HepG2 (cell line): ENCODE data around the gene MED9. TPM values are rescaled to one million over a fixed set of nuclear protein-coding genes. Genes with fewer than 3 reads are reported as not detected.

Source experiments
- ESRRA ChIP-seq: sonication (generic); formaldehyde crosslinking; IDR thresholded peaks from 2 replicates; pipeline ENCODE4 v1.5.1; 2020; ENCODE audit warnings: mild to moderate bottlenecking, low read depth, missing genetic modification reagents
- GABPA ChIP-seq, 2 experiments: IDR thresholded peaks; 2 replicates each; pipeline ENCODE4 v1.6.1; 2011 to 2016; ENCODE audit warnings: low read depth in 2 of 2, low read length in 1 of 2, missing biosample characterization in 1 of 2, missing genetic modification characterization in 1 of 2
- MNT ChIP-seq: fragments of 450-650 bp; IDR thresholded peaks from 2 replicates; pipeline ENCODE4 v1.6.1; 2016
- MXD3 ChIP-seq: IDR thresholded peaks from 2 replicates; pipeline ENCODE4 v1.6.1; 2016; ENCODE audit warnings: mild to moderate bottlenecking, missing biosample characterization, missing genetic modification reagents
- RARA ChIP-seq: IDR thresholded peaks from 2 replicates; pipeline ENCODE4 v1.6.1; 2016; ENCODE audit warnings: missing genetic modification reagents, missing compliant biosample characterization
- REL ChIP-seq: sonication (generic); formaldehyde crosslinking; conservative IDR thresholded peaks from 2 replicates; pipeline ENCODE4 v1.8.0; 2022; ENCODE audit warnings: mild to moderate bottlenecking, missing genetic modification reagents, moderate library complexity
- RFX1 ChIP-seq: fragments of 450-650 bp; IDR thresholded peaks from 2 replicates; pipeline ENCODE4 v1.6.1; 2017
- TARDBP ChIP-seq: sonication (generic); formaldehyde crosslinking; IDR thresholded peaks from 2 replicates; pipeline ENCODE4 v1.8.0; 2022; ENCODE audit warnings: mild to moderate bottlenecking, missing genetic modification reagents
- TBL1XR1 ChIP-seq: fragments of 150-350 bp; IDR thresholded peaks from 2 replicates; pipeline ENCODE4 v1.6.1; 2014; ENCODE audit warnings: borderline replicate concordance, low read length; ENCODE audit not compliant: partially characterized antibody
- THRA ChIP-seq: sonication (generic); formaldehyde crosslinking; IDR thresholded peaks from 2 replicates; pipeline ENCODE4 v1.4.0; 2020; ENCODE audit warnings: missing genetic modification reagents, borderline replicate concordance
- ZBTB43 ChIP-seq: sonication (generic); formaldehyde crosslinking; conservative IDR thresholded peaks from 2 replicates; pipeline ENCODE4 v1.4.0; 2020; ENCODE audit warnings: missing genetic modification reagents
- ZNF235 ChIP-seq: sonication (generic); formaldehyde crosslinking; IDR thresholded peaks from 2 replicates; pipeline ENCODE4 v1.8.1; 2023; ENCODE audit warnings: mild to moderate bottlenecking, missing genetic modification reagents, borderline replicate concordance
- ZNF446 ChIP-seq: sonication (generic); formaldehyde crosslinking; IDR thresholded peaks from 2 replicates; pipeline ENCODE4 v1.5.0; 2020; ENCODE audit warnings: mild to moderate bottlenecking, missing genetic modification reagents
- ZNF468 ChIP-seq: sonication (generic); formaldehyde crosslinking; IDR thresholded peaks from 2 replicates; pipeline ENCODE4 v1.8.0; 2022; ENCODE audit warnings: mild to moderate bottlenecking, moderate library complexity, missing genetic modification reagents
- ZNF510 ChIP-seq: sonication (generic); formaldehyde crosslinking; IDR thresholded peaks from 2 replicates; pipeline ENCODE4 v1.4.0; 2020; ENCODE audit warnings: low read depth, mild to moderate bottlenecking, missing genetic modification reagents
- ZNF609 ChIP-seq: sonication (generic); formaldehyde crosslinking; IDR thresholded peaks from 2 replicates; pipeline ENCODE4 v1.4.0; 2020; ENCODE audit warnings: mild to moderate bottlenecking, missing genetic modification reagents, borderline replicate concordance
- ZNF816 ChIP-seq: sonication (generic); formaldehyde crosslinking; IDR thresholded peaks from 2 replicates; pipeline ENCODE4 v1.8.0; 2022; ENCODE audit warnings: missing genetic modification reagents, mild to moderate bottlenecking, borderline replicate concordance
- polyA plus RNA-seq, 8 experiments: library from polyadenylated mRNA; depleted of rRNA in 3 of 8; stranded (reverse) in 7 of 8; unstranded in 1 of 8; fragments of >200 nt; fragmentation: Illumina TruSeq in 4 of 8; extraction: Trizol in 4 of 8; gene quantifications; 2 replicates each; pipeline versions ENCODE4 v1.2.1 to v1.2.3, GENCODE V29; 2011 to 2016; ENCODE audit warnings: low read depth in 4 of 8, missing spikeins in 1 of 8, mixed read lengths in 1 of 8; ENCODE audit not compliant: insufficient read depth in 1 of 8
- total RNA-seq, 5 experiments: library from RNA; depleted of rRNA; stranded (reverse); fragments of >200 nt; fragmentation: Illumina TruSeq; extraction: Trizol; gene quantifications; 2 replicates each; pipeline ENCODE4 v1.2.3, GENCODE V29; 2016; ENCODE audit warnings: low read depth in 1 of 5
- TF ChIP-seq, protein P1 (sequence below): fragments of 450-650 bp; IDR thresholded peaks from 2 replicates; pipeline ENCODE4 v1.6.1; 2017

Gene MED9
- total and polyA plus RNA-seq, 2 of the 13 experiments (the other 11 are each of a cell fraction or from before 2014, with no cell fraction given) = 11.9 to 15.1 TPM

GRCh38 chr17:17462048-17462824 is 14.6 kb upstream of the MED9 start (continued):
- TF ChIP-seq ZNF446 (CRISPR knock-in tag) (no peak), ESRRA (CRISPR knock-in tag) (peak; percentile 74; the same call in 1 of the 2 replicates), REL (no peak), ZNF468 (CRISPR knock-in tag) (no peak), MXD3 (CRISPR knock-in tag) (no peak), ZNF510 (CRISPR knock-in tag) (no peak), TARDBP (peak; percentile 84; the same call in 1 of the 2 replicates), RFX1 (no peak), ZNF816 (CRISPR knock-in tag) (no peak), TBL1XR1 (no peak), ZNF609 (peak; percentile 77), THRA (peak; percentile 79; the same call in 1 of the 2 replicates), ZNF235 (no peak), ZBTB43 (CRISPR knock-in tag) (no peak), MNT (no peak), RARA (CRISPR knock-in tag) (peak; percentile 93), GABPA (IDR thresholded peaks at IDR 0.05; ENCODE audit: low read depth, low read length) (no peak), GABPA (CRISPR knock-in tag; IDR thresholded peaks at IDR 0.05; ENCODE audit: low read depth) (peak; percentile 50)
- TF ChIP-seq, protein P1, sequence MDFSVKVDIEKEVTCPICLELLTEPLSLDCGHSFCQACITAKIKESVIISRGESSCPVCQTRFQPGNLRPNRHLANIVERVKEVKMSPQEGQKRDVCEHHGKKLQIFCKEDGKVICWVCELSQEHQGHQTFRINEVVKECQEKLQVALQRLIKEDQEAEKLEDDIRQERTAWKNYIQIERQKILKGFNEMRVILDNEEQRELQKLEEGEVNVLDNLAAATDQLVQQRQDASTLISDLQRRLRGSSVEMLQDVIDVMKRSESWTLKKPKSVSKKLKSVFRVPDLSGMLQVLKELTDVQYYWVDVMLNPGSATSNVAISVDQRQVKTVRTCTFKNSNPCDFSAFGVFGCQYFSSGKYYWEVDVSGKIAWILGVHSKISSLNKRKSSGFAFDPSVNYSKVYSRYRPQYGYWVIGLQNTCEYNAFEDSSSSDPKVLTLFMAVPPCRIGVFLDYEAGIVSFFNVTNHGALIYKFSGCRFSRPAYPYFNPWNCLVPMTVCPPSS = no peak
